ENCODE results near the gene CXCR5. TPM values are rescaled to one million over a fixed set of nuclear protein-coding genes. Genes with fewer than 3 reads are reported as not detected.

CXCR5 gene
- total and polyA plus RNA-seq, 4 donors = 0.06 to 0.92 TPM; not detected in 2

DNA sequence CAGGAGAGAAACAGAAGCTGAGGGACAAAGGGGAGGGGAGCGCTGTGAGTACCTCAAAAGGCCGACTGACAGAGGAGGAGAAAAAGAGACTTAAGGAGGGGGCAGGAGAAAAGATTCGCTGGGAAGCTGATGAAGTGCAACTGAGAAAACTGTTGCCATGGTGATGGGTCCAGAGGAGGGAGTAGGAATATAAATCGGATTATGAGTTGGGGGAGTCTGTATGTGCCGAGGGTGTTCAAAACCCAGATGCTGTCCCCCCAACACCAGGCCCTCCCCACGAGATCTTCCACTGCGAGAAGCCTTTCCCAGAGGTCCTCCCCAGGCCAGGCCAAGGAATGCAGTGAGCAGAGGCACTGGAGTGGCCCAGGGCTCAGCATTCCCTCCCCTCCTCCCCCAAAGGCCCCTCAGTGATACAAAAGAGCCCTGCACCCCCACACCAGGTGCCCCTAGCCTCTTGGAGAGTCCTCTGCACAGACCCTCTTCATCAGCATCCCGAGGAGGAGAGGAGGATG lies 55.8 kb downstream of the CXCR5 start:
- no peak overlapping the region for H3K4me3 ChIP-seq (ENCODE audit: low read depth in 1 of 3, low read length in 3 of 3)
- no peak for TF ChIP-seq HNF4A (conservative IDR thresholded peaks at IDR 0.05)
- no peak for TF ChIP-seq HNF4G (IDR thresholded peaks at IDR 0.05)
- WGBS = 62% methylated on average over 8 of the region's 8 CpGs
- no peak for DNase-seq (ENCODE audit: low spot score)
- H3K9me3 ChIP-seq (ENCODE audit: control insufficient read depth in 4 of 4, low read length in 3 of 4) = no peaks in the 10 kb centered on the region
- H3K27ac ChIP-seq (ENCODE audit: low read depth in 1 of 2, low read length in 2 of 2) = no peak overlapping the region
- peaks cover 0 to 1% (median 0%) of the 10 kb centered on the region in 4 donors for H3K36me3 ChIP-seq (ENCODE audit: control insufficient read depth in 4 of 4, insufficient read depth in 3 of 4, low read depth in 1 of 4, low read length in 3 of 4)
- no peak overlapping the region for H3K9ac ChIP-seq (ENCODE audit: low read depth in 1 of 2, low read length in 2 of 2)
- H3K27me3 ChIP-seq (ENCODE audit: control insufficient read depth in 4 of 4, insufficient read depth in 4 of 4, low read length in 3 of 4) = no peaks in the 10 kb centered on the region
- no peaks in the 10 kb centered on the region for H3K4me1 ChIP-seq (ENCODE audit: control insufficient read depth in 4 of 4, insufficient read depth in 4 of 4, low read length in 3 of 4)

DNA sequence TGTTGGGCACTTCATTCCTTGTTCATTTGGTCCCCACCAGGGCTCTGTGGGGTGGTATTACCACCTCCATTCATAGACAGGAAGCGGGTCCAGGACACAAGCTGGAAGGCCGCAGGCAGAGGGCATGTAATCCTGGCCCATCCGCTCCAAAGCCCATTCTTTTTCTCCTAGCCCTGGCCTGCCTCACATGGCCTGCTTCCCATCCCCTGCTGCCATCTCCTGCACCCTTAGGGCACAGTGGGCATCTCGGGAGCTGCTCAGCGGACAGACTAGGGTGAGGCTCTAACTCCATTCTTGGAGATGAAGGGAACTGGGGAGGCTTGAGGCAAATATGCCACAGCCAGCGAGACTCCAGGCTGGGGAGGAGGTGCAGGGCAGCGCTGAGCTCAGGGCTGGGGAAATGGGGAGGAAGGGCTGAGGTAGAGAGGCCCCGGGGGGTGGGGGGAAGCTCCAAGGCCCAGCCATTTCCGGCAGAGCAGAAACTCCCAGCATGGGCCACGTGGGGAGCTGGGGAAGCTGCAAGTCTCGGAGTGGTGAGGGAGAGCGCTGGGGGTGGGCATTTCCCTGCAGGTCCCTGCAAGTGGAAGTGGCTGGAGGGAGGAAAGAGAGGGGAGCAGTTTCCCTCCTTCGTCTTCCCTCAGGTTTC lies 56.4 kb downstream of the CXCR5 start:
- Histone ChIP-seq H3K4me1 (ENCODE audit: control insufficient read depth in 4 of 4, insufficient read depth in 4 of 4, low read length in 3 of 4) (no peaks in the 10 kb centered on the region), H3K4me3 (ENCODE audit: low read depth in 1 of 3, low read length in 3 of 3) (no peak overlapping the region), H3K9me3 (ENCODE audit: control insufficient read depth in 4 of 4, low read length in 3 of 4) (no peaks in the 10 kb centered on the region), H3K9ac (ENCODE audit: low read depth in 1 of 2, low read length in 2 of 2) (no peak overlapping the region), H3K27me3 (ENCODE audit: control insufficient read depth in 4 of 4, insufficient read depth in 4 of 4, low read length in 3 of 4) (no peaks in the 10 kb centered on the region), H3K27ac (ENCODE audit: low read depth in 1 of 2, low read length in 2 of 2) (no peak overlapping the region), H3K36me3 (ENCODE audit: control insufficient read depth in 4 of 4, insufficient read depth in 3 of 4, low read depth in 1 of 4, low read length in 3 of 4) (peaks cover 0 to 1% (median 0%) of the 10 kb centered on the region in 4 donors)
- TF ChIP-seq HNF4A (conservative IDR thresholded peaks at IDR 0.05) (no peak), SP1 (IDR thresholded peaks at IDR 0.05) (no peak), RAD21 (IDR thresholded peaks at IDR 0.05) (no peak), GABPA (IDR thresholded peaks at IDR 0.05 in 1 of 2, conservative IDR thresholded peaks at IDR 0.05 in 1 of 2) (no peak), EGR1 (IDR thresholded peaks at IDR 0.05; ENCODE audit: low read depth in 2 of 2) (no peak), YY1 (IDR thresholded peaks at IDR 0.05) (no peak), NR2F2 (IDR thresholded peaks at IDR 0.05) (no peak), FOXA1 (IDR thresholded peaks at IDR 0.05) (no peak), HNF4G (IDR thresholded peaks at IDR 0.05) (no peak), FOXA2 (IDR thresholded peaks at IDR 0.05) (no peak), JUND (IDR thresholded peaks at IDR 0.05) (no peak), RXRA (IDR thresholded peaks at IDR 0.05) (no peak), TAF1 (conservative IDR thresholded peaks at IDR 0.05) (no peak)
- TF ChIP-seq, protein P1, sequence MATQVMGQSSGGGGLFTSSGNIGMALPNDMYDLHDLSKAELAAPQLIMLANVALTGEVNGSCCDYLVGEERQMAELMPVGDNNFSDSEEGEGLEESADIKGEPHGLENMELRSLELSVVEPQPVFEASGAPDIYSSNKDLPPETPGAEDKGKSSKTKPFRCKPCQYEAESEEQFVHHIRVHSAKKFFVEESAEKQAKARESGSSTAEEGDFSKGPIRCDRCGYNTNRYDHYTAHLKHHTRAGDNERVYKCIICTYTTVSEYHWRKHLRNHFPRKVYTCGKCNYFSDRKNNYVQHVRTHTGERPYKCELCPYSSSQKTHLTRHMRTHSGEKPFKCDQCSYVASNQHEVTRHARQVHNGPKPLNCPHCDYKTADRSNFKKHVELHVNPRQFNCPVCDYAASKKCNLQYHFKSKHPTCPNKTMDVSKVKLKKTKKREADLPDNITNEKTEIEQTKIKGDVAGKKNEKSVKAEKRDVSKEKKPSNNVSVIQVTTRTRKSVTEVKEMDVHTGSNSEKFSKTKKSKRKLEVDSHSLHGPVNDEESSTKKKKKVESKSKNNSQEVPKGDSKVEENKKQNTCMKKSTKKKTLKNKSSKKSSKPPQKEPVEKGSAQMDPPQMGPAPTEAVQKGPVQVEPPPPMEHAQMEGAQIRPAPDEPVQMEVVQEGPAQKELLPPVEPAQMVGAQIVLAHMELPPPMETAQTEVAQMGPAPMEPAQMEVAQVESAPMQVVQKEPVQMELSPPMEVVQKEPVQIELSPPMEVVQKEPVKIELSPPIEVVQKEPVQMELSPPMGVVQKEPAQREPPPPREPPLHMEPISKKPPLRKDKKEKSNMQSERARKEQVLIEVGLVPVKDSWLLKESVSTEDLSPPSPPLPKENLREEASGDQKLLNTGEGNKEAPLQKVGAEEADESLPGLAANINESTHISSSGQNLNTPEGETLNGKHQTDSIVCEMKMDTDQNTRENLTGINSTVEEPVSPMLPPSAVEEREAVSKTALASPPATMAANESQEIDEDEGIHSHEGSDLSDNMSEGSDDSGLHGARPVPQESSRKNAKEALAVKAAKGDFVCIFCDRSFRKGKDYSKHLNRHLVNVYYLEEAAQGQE (IDR thresholded peaks at IDR 0.05) = no peak
- TF ChIP-seq, protein P2, sequence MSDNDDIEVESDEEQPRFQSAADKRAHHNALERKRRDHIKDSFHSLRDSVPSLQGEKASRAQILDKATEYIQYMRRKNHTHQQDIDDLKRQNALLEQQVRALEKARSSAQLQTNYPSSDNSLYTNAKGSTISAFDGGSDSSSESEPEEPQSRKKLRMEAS (IDR thresholded peaks at IDR 0.05) = no peak
- TF ChIP-seq, protein P3, sequence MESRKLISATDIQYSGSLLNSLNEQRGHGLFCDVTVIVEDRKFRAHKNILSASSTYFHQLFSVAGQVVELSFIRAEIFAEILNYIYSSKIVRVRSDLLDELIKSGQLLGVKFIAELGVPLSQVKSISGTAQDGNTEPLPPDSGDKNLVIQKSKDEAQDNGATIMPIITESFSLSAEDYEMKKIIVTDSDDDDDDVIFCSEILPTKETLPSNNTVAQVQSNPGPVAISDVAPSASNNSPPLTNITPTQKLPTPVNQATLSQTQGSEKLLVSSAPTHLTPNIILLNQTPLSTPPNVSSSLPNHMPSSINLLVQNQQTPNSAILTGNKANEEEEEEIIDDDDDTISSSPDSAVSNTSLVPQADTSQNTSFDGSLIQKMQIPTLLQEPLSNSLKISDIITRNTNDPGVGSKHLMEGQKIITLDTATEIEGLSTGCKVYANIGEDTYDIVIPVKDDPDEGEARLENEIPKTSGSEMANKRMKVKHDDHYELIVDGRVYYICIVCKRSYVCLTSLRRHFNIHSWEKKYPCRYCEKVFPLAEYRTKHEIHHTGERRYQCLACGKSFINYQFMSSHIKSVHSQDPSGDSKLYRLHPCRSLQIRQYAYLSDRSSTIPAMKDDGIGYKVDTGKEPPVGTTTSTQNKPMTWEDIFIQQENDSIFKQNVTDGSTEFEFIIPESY (IDR thresholded peaks at IDR 0.05) = no peak
- TF ChIP-seq, protein P4, sequence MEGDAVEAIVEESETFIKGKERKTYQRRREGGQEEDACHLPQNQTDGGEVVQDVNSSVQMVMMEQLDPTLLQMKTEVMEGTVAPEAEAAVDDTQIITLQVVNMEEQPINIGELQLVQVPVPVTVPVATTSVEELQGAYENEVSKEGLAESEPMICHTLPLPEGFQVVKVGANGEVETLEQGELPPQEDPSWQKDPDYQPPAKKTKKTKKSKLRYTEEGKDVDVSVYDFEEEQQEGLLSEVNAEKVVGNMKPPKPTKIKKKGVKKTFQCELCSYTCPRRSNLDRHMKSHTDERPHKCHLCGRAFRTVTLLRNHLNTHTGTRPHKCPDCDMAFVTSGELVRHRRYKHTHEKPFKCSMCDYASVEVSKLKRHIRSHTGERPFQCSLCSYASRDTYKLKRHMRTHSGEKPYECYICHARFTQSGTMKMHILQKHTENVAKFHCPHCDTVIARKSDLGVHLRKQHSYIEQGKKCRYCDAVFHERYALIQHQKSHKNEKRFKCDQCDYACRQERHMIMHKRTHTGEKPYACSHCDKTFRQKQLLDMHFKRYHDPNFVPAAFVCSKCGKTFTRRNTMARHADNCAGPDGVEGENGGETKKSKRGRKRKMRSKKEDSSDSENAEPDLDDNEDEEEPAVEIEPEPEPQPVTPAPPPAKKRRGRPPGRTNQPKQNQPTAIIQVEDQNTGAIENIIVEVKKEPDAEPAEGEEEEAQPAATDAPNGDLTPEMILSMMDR (IDR thresholded peaks at IDR 0.05; ENCODE audit: low read depth, low read length, missing input control) = no peak
- TF ChIP-seq, protein P5, sequence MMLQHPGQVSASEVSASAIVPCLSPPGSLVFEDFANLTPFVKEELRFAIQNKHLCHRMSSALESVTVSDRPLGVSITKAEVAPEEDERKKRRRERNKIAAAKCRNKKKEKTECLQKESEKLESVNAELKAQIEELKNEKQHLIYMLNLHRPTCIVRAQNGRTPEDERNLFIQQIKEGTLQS (IDR thresholded peaks at IDR 0.05) = no peak
- WGBS = 42% methylated on average over 13 of the region's 13 CpGs
- no peak for DNase-seq (ENCODE audit: low spot score)

Data from liver (tissue), 9 donors.